GM21717 (cell line): ENCODE data around the gene LMX1A.

Experiments used
- ATAC-seq: cut with Tn5 transposase; IDR thresholded peaks from one replicate; pipeline ENCODE4 v1.9.1; 2021; ENCODE audit warnings: mild to moderate bottlenecking, moderate library complexity; ENCODE audit not compliant: unreplicated experiment

Gene LMX1A

GRCh38 chr1:165279882-165280281 is 76.6 kb downstream of the LMX1A start:
- ATAC-seq: no peak

- no peak for ATAC-seq
Measured at GRCh38 chr1:165276314-165276713, 80.2 kb downstream of the LMX1A start.

GRCh38 chr1:165265196-165265838 is 91.2 kb downstream of the LMX1A start:
- ATAC-seq: no peak

GRCh38 chr1:165259706-165260428 is 96.6 kb downstream of the LMX1A start:
- ATAC-seq: no peak

- ATAC-seq: no peak
Measured at GRCh38 chr1:165259236-165259635, 97.3 kb downstream of the LMX1A start.

- no peak for ATAC-seq
Measured at GRCh38 chr1:165257969-165258459, 98.5 kb downstream of the LMX1A start.

GRCh38 chr1:165254896-165255625 is 101.5 kb downstream of the LMX1A start:
- ATAC-seq: no peak

- no peak for ATAC-seq
Measured at GRCh38 chr1:165254376-165254775, 102.1 kb downstream of the LMX1A start.

- no peak for ATAC-seq
Measured at GRCh38 chr1:165253818-165254254, 102.7 kb downstream of the LMX1A start.

GRCh38 chr1:165248969-165249571 is 107.4 kb downstream of the LMX1A start:
- ATAC-seq: no peak

GRCh38 chr1:165241952-165242351 is 114.6 kb downstream of the LMX1A start:
- ATAC-seq: no peak

- no peak for ATAC-seq
Measured at GRCh38 chr1:165241321-165241720, 115.2 kb downstream of the LMX1A start.

GRCh38 chr1:165240492-165240891 is 116.0 kb downstream of the LMX1A start:
- ATAC-seq: no peak

GRCh38 chr1:165239873-165240272 is 116.6 kb downstream of the LMX1A start:
- no peak for ATAC-seq

GRCh38 chr1:165235777-165236291 is 120.7 kb downstream of the LMX1A start:
- no peak for ATAC-seq

- no peak for ATAC-seq
Measured at GRCh38 chr1:165235155-165235776, 121.2 kb downstream of the LMX1A start.

- ATAC-seq: no peak
Measured at GRCh38 chr1:165234149-165234548, 122.4 kb downstream of the LMX1A start.

GRCh38 chr1:165228676-165229075 is 127.8 kb downstream of the LMX1A start:
- no peak for ATAC-seq

- ATAC-seq: no peak
Measured at GRCh38 chr1:165228111-165228655, 128.3 kb downstream of the LMX1A start.

- ATAC-seq: no peak
Measured at GRCh38 chr1:165226326-165226725, 130.2 kb downstream of the LMX1A start.
